Activated CD8-positive, alpha-beta memory T cell treated with anti-CD3 and anti-CD28 coated beads, Interleukin-2, amount 50 U/mL, for 24 hours (primary cell): ENCODE measurements around the gene CCDC12.
"Not testable (repeated sequence)": the region's sequence is repeated elsewhere in the genome, so short reads cannot be mapped to it uniquely, and the experiment has no call there.

Experiments
- DNase-seq: peaks from one replicate; pipeline ENCODE4 v3.0.0-alpha.2; 2020; ENCODE audit errors: extremely low read depth

CCDC12 gene

GRCh38 chr3:46979958-46980497, 3.5 kb upstream of the CCDC12 start:
- DNase-seq: no peak

- DNase-seq: peak; percentile 91
Measured at GRCh38 chr3:46978985-46979944, 2.7 kb upstream of the CCDC12 start, which contains the start of gene NBEAL2. Gene NBEAL2, plus strand, starts transcription at chr3:46979666. Its CDS starts 196 bp downstream, at chr3:46979862.

GRCh38 chr3:46978381-46978780, 1.8 kb upstream of the CCDC12 start:
- no peak for DNase-seq

GRCh38 chr3:46977811-46978195, 1.3 kb upstream of the CCDC12 start:
- DNase-seq: no peak

GRCh38 chr3:46974421-46975171, 1.9 kb downstream of the CCDC12 start:
- DNase-seq: no peak

- DNase-seq: no peak
Measured at GRCh38 chr3:46972396-46972795, 4.1 kb downstream of the CCDC12 start.

- DNase-seq: no peak
Measured at GRCh38 chr3:46971742-46972141, 4.8 kb downstream of the CCDC12 start.

GRCh38 chr3:46971151-46971550, 5.4 kb downstream of the CCDC12 start:
- DNase-seq: no peak

GRCh38 chr3:46970391-46971091, 6.0 kb downstream of the CCDC12 start:
- DNase-seq: no peak

- no peak for DNase-seq
Measured at GRCh38 chr3:46968783-46969428, 7.6 kb downstream of the CCDC12 start.

- DNase-seq: no peak
Measured at GRCh38 chr3:46966811-46967210, 9.7 kb downstream of the CCDC12 start.

- no peak for DNase-seq
Measured at GRCh38 chr3:46965151-46965550, 11.4 kb downstream of the CCDC12 start.

GRCh38 chr3:46964038-46964590, 12.4 kb downstream of the CCDC12 start:
- DNase-seq: not testable (repeated sequence)

- DNase-seq: no peak
Measured at GRCh38 chr3:46962990-46963389, 13.6 kb downstream of the CCDC12 start.

- no peak for DNase-seq
Measured at GRCh38 chr3:46962427-46962826, 14.1 kb downstream of the CCDC12 start.

GRCh38 chr3:46960835-46961234, 15.7 kb downstream of the CCDC12 start:
- DNase-seq: no peak

- DNase-seq: no peak
Measured at GRCh38 chr3:46960081-46960701, 16.4 kb downstream of the CCDC12 start.

- no peak for DNase-seq
Measured at GRCh38 chr3:46959161-46959511, 17.4 kb downstream of the CCDC12 start.

- DNase-seq: no peak
Measured at GRCh38 chr3:46958467-46959160, 17.9 kb downstream of the CCDC12 start.
